ENCODE results near the gene HDLBP.

DNA sequence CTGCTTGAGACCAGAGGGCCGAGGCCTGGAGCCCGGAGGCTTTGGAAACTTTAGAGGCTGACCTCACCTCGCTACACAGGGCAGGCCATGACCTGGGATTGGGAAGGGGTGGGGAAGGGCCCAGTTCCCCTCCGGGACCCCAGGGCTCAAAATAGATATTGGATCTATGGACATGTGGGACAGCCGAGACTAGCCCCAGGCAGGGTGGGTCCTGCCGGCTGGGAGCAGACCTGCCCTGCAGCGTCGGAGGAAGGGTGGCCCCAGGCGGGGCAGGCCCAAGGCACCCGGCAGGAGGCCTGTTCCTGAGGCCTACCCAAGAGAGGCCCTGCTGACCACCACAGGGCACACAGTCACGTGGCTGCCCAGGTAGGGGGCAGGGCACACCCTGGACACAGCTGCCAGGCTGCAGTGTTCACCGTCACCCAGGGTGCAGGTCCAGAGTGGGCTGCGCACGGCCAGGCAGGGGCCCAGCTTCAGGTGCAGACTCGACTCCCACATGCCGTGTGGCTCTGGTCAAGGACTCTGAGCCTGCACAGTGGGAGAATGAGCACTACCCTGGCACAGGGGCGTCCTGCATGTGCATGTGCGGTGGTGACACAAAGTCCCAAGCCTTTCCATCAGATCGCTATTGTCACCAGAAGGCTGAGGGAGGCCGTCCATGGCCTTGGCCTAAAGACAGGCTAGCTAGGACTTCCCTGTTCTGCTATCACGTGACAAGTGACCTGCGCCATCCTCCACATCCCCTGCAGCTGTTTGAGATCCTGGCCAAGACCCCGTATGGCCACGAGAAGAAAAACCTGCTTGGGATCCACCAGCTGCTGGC lies 113.8 kb downstream of the HDLBP start:
- no peak for TF ChIP-seq GATA2 (IDR thresholded peaks at IDR 0.05; ENCODE audit: low read depth, low read length)
- no peak for TF ChIP-seq GATA3 (IDR thresholded peaks at IDR 0.05; ENCODE audit: low read depth, low read length)

Measured in SH-SY5Y (cell line).